HG03575 (cell line): ENCODE measurements around the gene GABBR2.
"Not testable (repeated sequence)": the region's sequence is repeated elsewhere in the genome, so short reads cannot be mapped to it uniquely, and the experiment has no call there.

Experiments used
- ATAC-seq: cut with Tn5 transposase; IDR thresholded peaks from one replicate; pipeline ENCODE4 v1.9.1; 2021; ENCODE audit not compliant: unreplicated experiment, insufficient number of reproducible peaks, low FRiP score; ENCODE audit errors: extremely low read depth

The GABBR2 gene

GRCh38 chr9:98311541-98311940 lies 397.2 kb downstream of the GABBR2 start:
- ATAC-seq = no peak

- no peak for ATAC-seq
Observed at GRCh38 chr9:98310752-98311392, 397.9 kb downstream of the GABBR2 start.

DNA sequence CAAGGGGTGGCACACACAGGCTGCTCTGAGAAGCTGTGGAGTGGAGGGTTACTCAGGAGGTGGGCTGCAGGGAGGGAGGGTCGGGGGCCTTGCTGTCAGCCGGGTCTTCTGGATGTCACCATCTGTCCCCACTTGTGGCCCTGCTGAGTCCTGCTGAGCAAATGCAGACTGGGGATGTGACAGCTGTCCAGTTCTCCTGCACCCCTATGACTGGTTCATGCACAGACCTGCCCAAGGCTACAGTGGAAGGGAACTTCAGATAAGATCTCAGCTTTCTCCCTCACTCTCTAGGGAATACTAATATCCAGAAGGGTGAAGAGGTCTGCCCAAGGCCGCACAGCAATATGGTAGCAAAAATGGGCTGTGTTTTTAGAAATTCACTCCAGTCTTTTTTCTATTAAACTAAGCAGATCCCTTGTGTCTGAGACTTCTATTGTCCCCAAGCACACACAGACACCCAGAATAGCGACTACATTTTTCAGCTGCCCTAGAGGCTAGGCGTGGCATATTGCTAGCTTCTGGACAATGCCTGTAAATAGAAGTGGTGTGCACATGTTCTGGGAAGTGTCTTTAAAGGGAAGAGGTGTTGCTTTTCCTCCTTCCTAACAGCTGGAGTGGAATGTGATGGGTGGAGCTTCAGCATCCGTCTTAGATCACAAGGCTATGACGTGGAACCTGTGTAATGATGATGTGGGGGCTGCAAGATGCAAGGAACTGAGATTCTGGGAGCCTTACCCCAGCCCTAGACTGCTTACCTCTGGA lies 402.2 kb downstream of the GABBR2 start:
- ATAC-seq = no peak

- no peak for ATAC-seq
Observed at GRCh38 chr9:98304381-98304780, 404.4 kb downstream of the GABBR2 start.

DNA sequence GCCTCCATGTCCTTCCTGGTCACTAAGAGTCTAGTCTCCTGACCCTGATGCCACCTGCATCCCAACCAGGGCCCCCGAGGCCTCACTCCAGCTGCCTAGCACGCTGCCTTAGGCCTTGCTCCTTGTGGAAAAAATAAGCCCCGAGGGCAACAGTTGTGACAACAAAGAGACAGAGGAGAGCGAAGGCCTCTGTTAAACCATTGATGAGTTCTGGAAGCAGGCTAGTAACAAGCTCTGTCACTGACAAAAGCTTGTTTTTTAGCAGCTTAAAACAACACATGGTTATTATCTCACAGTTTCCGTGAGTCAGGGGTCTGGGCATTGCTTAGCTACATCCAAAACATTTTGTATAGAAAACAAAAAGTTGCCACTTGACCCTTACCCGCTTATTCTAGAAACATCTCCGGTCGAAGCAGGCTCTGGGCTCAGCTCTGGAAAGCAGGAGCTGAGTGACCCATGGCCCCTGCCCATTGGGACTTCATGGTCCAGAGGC lies 405.1 kb downstream of the GABBR2 start:
- no peak for ATAC-seq

- ATAC-seq = no peak
Observed at GRCh38 chr9:98302938-98303632, 405.6 kb downstream of the GABBR2 start.

- ATAC-seq = no peak
Observed at GRCh38 chr9:98302150-98302549, 406.6 kb downstream of the GABBR2 start.

- ATAC-seq = no peak
Observed at GRCh38 chr9:98300611-98301010, 408.1 kb downstream of the GABBR2 start.

DNA sequence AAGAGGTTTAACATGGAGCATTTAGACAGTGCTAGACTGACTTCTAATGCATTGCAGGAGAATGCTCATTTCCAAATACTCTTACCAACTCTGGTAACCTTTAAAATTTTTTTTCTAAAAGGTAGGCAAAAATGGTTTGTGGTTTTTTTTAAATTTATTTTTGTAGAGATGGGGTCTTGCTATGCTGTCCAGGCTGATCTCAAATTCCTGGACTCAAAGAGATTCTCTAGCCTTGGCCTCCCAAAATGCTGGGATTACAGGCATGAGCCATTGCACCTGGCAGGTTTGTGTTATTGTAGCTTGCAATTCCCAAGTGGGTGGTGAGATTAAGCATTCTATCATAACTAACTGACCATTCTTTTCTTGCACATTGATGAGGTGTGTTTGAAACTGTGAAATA lies 410.3 kb downstream of the GABBR2 start:
- ATAC-seq = no peak

GRCh38 chr9:98295824-98296223 lies 412.9 kb downstream of the GABBR2 start:
- no peak for ATAC-seq

DNA sequence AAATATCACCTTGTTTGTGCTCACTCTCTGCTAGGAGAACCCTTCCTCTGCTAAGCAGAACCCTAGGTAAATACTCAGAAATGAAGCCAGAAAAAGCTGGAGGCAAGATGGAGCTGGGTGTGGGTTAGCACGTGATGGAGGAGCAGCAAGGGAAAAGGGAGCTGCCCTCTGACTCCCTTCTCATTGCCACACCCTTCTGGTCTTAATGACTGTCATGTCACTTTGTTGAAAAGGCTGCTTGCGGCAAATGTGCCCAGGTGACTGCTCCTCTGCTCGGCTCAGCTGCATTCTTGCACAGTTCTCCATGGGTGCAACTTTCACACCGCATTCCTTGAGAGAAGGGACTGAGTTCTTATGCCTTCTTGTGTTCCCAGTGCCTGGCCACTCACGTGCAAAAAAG lies 416.9 kb downstream of the GABBR2 start:
- ATAC-seq = no peak

- no peak for ATAC-seq
Observed at GRCh38 chr9:98290411-98290810, 418.3 kb downstream of the GABBR2 start.

DNA sequence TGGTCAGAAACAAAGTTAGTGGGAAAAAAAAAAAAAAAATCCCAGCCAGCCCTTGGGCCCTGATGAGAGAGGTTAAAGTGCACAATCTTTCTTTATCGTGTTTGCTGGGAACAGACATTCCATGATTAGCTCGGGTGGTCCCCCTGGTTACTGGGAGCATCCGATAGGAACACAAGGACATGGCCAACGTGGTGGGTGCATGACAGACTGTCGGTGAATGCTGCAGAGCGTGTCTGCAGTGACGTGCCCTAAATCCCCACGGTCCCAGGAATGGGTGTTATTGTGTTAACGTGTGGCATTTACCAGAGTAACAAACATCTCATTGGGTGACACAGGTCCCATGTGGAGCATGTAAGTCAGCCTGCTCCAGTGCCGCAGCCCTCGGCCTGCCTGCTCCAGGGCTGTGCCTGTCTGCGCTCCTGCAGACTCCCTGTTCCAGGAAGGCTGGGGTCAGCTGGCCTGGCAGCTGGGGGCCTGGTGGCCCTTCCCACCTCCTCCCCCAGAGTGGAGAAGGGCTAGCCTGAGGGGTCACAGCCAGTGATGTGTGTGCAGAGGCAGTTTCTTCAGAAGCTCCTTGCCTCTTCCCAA lies 419.0 kb downstream of the GABBR2 start:
- ATAC-seq = no peak

DNA sequence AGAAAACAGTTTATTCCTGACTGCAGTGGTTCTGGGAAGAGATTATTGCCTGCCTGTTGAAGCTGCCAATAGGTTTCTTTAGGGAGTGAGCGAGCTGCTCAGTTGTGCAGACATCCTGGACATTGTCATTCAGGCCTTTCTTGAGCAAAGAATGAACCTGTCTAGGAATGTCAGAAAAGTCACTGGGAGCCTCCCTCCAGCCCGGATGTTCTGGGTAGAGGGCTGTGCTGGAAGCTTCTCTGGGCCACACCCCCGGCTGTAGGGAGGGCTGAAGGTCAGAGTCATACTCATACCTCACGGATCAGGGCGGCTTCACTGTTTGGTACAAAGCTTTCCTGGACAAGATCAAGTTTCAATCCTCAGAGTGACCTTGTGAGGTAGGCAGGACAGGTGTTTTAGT lies 419.9 kb downstream of the GABBR2 start:
- ATAC-seq = no peak

DNA sequence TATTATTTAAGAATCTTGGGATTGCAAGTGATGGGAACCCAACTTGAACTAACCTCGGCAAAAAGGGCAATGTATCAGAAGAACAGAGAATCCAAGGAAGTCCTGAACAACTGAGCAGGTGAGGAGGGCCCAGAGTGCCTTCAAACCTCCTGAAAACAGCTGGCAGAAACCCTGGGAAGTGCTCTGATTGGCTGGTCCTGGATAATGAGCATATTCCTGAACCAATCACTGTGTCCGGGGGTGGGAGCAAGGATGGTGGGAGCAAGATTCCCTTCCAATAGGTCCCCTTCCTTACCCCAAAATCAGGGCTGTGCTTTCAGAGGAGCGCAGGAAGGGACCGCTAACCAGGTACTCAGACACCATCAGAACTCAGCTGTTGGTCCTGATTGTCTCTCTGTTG lies 421.4 kb downstream of the GABBR2 start:
- ATAC-seq = no peak

GRCh38 chr9:98285446-98285845 lies 423.3 kb downstream of the GABBR2 start:
- ATAC-seq = no peak

DNA sequence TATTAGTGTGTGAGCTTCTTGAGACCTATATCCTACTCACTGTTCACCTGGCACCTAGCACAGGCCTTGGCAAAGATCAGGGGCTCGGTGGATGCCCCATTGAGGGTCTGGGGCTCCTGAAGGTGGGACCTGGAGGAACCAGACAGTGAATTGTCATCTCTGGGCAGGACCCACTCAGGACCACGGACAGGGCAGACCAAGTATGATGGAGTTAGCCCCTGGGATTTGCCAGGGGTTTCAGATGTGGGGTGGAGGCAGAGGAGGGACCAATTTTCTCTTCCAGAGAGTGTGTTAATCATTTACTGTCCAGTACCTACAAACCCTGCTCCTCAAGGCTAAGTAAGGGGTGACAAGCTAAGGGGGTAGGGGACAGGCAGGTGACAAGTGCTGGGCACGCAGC lies 424.0 kb downstream of the GABBR2 start:
- ATAC-seq = no peak

DNA sequence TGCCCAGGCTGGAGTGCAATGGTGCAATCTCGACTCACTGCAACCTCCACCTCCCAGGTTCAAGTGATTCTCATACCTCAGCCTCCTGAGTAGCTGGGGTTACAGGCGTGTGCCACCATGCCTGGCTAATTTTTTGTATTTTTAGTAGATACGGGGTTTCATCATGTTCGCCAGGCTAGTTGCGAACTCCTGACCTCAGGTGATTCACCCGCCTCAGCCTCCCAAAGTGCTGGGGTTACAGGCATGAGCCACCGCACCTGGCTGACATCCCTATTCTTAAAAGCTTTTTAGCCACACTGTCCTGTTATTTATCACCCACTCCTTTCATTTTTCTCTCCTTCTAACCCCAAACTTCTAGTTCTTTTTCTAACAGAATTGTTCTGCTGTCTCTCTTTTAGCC lies 425.6 kb downstream of the GABBR2 start:
- ATAC-seq = not testable (repeated sequence)

DNA sequence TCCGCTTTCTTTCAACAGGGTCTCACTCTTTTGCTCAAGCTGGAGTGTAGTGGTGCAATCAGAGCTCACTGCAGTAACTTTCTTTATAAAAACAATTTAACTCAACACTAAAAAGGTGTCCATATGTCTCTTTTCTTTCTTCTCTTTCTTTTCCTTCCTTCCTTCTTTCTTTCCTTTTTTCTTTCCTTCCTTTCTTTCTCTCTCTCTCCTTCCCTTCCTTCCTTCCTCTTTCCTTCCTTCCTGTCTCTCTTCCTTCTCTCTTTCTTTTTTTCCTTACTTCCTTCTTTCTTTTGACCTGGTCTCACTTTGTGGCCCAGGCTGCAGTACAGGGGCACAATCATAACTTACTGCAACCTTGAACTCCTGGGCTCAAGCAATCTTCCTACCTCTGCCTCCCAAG lies 427.5 kb downstream of the GABBR2 start:
- no peak for ATAC-seq

DNA sequence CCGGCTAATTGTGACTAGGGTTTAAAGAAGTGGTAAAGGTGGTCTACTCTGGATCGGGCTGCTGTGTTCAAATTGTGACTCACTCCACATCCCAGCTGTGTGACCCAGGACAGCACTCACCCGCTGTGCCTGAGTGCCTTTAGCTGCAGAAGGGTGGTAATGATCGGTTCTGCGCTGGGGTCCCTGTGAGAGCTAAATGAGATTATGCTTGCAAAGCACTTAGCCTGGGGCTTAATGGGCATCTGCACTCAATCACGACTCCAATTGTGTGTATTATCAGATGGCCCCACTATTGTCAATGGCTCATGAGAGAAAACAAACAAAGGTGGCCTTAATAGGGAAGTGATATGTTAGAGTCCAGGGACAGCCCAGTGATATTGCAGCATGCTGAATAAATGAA lies 428.2 kb downstream of the GABBR2 start:
- no peak for ATAC-seq
